ENCODE results near the gene TXNRD1. TPM values are rescaled to one million over a fixed set of nuclear protein-coding genes. Genes with fewer than 3 reads are reported as not detected.
"Not testable (repeated sequence)": the region's sequence is repeated elsewhere in the genome, so short reads cannot be mapped to it uniquely, and the experiment has no call there.

TXNRD1 gene
- total RNA-seq, 2 experiments from 2014 or later, result 87.9 to 89.0 TPM

- intact Hi-C loops (cut with micrococcal nuclease), result no loop called here
- CTCF ChIA-PET, result interaction anchor here (0.9 kb wide), 1 partner anchor 13 kb away, joined by 3 read pairs; no protein-coding TSS in a partner anchor
Measured at GRCh38 chr12:104263580-104264358, 48.2 kb downstream of the TXNRD1 start.

GRCh38 chr12:104265436-104265835, 49.9 kb downstream of the TXNRD1 start:
- CTCF ChIA-PET; H3K27ac Mint-ChIP-seq; intact Hi-C loops (cut with micrococcal nuclease); H3K9me3 Mint-ChIP-seq; H3K4me1 Mint-ChIP-seq (ENCODE audit: low read depth); POLR2A ChIA-PET; H3K4me3 Mint-ChIP-seq; ATAC-seq; H3K36me3 Mint-ChIP-seq (ENCODE audit: low read depth); H3K27me3 Mint-ChIP-seq; DNase-seq: not testable (repeated sequence)

More at GRCh38 chr12:104263580-104264358, 48.2 kb downstream of the TXNRD1 start:
- H3K4me3 Mint-ChIP-seq, result no peak overlapping the region
- H3K4me1 Mint-ChIP-seq (ENCODE audit: low read depth), result no peaks in the 10 kb centered on the region
- no peaks in the 10 kb centered on the region for H3K9me3 Mint-ChIP-seq
- DNase-seq (no peak), ATAC-seq (no peak)
- TF ChIP-seq CTCF (IDR thresholded peaks at IDR 0.05), result no peak
- POLR2A ChIA-PET, result no interaction called here
- no peak overlapping the region for H3K27ac Mint-ChIP-seq
- H3K36me3 Mint-ChIP-seq (ENCODE audit: low read depth), result no peaks in the 10 kb centered on the region
- H3K27me3 Mint-ChIP-seq, result no peaks in the 10 kb centered on the region

- TF ChIP-seq CTCF (IDR thresholded peaks at IDR 0.05), result no peak
- H3K36me3 Mint-ChIP-seq (ENCODE audit: low read depth), result no peaks in the 10 kb centered on the region
- no peaks in the 10 kb centered on the region for H3K27me3 Mint-ChIP-seq
- ATAC-seq (no peak), DNase-seq (no peak)
- POLR2A ChIA-PET, result no interaction called here
- CTCF ChIA-PET, result no interaction called here
- H3K9me3 Mint-ChIP-seq, result no peaks in the 10 kb centered on the region
- intact Hi-C loops (cut with micrococcal nuclease), result no loop called here
- no peak overlapping the region for H3K27ac Mint-ChIP-seq
- H3K4me1 Mint-ChIP-seq (ENCODE audit: low read depth), result peaks cover 3% of the 10 kb centered on the region
- no peak overlapping the region for H3K4me3 Mint-ChIP-seq
Measured at GRCh38 chr12:104272938-104273337, 57.4 kb downstream of the TXNRD1 start.

GRCh38 chr12:104273503-104273902, 57.9 kb downstream of the TXNRD1 start:
- DNase-seq (no peak), ATAC-seq (no peak)
- ChIA-PET POLR2A (interaction anchor here (0.6 kb wide), 1 partner anchor 15 kb away, joined by 3 read pairs; no protein-coding TSS in a partner anchor), CTCF (no interaction called here)
- intact Hi-C loops (cut with micrococcal nuclease), result no loop called here
- Mint-ChIP-seq H3K4me1 (ENCODE audit: low read depth) (peaks cover 3% of the 10 kb centered on the region), H3K27ac (no peak overlapping the region), H3K36me3 (ENCODE audit: low read depth) (no peaks in the 10 kb centered on the region), H3K9me3 (no peaks in the 10 kb centered on the region), H3K27me3 (no peaks in the 10 kb centered on the region), H3K4me3 (no peak overlapping the region)
- no peak for TF ChIP-seq CTCF (IDR thresholded peaks at IDR 0.05)

- ChIA-PET POLR2A (no interaction called here), CTCF (no interaction called here)
- DNase-seq, result no peak
- ATAC-seq, result no peak
- TF ChIP-seq CTCF (IDR thresholded peaks at IDR 0.05), result no peak
- intact Hi-C loops (cut with micrococcal nuclease), result no loop called here
- Mint-ChIP-seq H3K27ac (no peak overlapping the region), H3K4me1 (ENCODE audit: low read depth) (peaks cover 3% of the 10 kb centered on the region), H3K9me3 (no peaks in the 10 kb centered on the region), H3K4me3 (no peak overlapping the region), H3K27me3 (no peaks in the 10 kb centered on the region), H3K36me3 (ENCODE audit: low read depth) (no peaks in the 10 kb centered on the region)
Measured at GRCh38 chr12:104274811-104275210, 59.2 kb downstream of the TXNRD1 start.

Data from activated CD8-positive, alpha-beta T cell treated with anti-CD3 and anti-CD28 coated beads for 36 hours (primary cell).